Fibroblast of lung (primary cell): ENCODE measurements around the gene MGLL.

ENCODE experiments used
- EZH2 ChIP-seq: IDR thresholded peaks from 2 replicates; pipeline ENCODE4 v1.5.1; 2012; ENCODE audit warnings: low read length, control low read depth, mild to moderate bottlenecking; ENCODE audit errors: missing control alignments
- TF ChIP-seq, protein P1 (sequence below), 2 donors: IDR thresholded peaks in 1 of 2; conservative IDR thresholded peaks in 1 of 2; 1 replicate in 1 of 2; 2 replicates in 1 of 2; pipeline ENCODE4 v1.5.1; 2011 to 2012; ENCODE audit warnings: low read length in 2 of 2, control low read depth in 1 of 2, inconsistent platforms in 1 of 2, low read depth in 1 of 2, mild to moderate bottlenecking in 1 of 2

DNA sequence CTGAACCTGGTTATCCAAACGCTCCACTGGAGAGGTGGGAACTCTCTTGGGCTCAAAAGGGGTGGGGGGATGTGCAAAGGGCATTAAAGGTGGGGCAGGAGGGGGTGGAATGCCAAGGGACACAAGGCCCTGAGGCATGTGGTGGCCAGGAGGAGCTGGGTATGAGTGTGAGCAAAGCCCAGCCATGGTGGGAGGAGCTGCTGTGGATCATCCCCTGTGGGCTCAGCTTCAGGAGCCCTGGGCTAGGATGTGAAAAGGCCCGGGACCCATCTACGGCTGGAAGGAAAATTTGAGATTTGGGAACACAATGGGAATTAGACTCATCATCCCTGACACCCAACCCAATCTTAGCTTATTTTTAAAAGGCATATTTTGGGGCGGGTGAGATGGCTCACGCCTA is 33.3 kb downstream of the MGLL start:
- TF ChIP-seq, protein P1, sequence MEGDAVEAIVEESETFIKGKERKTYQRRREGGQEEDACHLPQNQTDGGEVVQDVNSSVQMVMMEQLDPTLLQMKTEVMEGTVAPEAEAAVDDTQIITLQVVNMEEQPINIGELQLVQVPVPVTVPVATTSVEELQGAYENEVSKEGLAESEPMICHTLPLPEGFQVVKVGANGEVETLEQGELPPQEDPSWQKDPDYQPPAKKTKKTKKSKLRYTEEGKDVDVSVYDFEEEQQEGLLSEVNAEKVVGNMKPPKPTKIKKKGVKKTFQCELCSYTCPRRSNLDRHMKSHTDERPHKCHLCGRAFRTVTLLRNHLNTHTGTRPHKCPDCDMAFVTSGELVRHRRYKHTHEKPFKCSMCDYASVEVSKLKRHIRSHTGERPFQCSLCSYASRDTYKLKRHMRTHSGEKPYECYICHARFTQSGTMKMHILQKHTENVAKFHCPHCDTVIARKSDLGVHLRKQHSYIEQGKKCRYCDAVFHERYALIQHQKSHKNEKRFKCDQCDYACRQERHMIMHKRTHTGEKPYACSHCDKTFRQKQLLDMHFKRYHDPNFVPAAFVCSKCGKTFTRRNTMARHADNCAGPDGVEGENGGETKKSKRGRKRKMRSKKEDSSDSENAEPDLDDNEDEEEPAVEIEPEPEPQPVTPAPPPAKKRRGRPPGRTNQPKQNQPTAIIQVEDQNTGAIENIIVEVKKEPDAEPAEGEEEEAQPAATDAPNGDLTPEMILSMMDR (conservative IDR thresholded peaks at IDR 0.05 in 1 of 2, IDR thresholded peaks at IDR 0.05 in 1 of 2; ENCODE audit: low read depth in 1 of 2, low read length in 2 of 2), result no peak
- no peak for TF ChIP-seq EZH2
